OCI-LY1 (cell line): ENCODE results near the gene PER2.

Experiments
- H2AFZ ChIP-seq: fragments of 200-600 bp; sonication (generic), shearing (Covaris generic); 2 replicates; pipeline ENCODE4 v1.6.0; 2014; ENCODE audit warnings: antibody characterized with exemption, mild to moderate bottlenecking, low read length
- H3F3A ChIP-seq: fragments of 200-600 bp; sonication (generic), shearing (Covaris generic); 2 replicates; pipeline ENCODE4 v1.6.0; 2014; ENCODE audit warnings: mild to moderate bottlenecking, antibody characterized with exemption, low read length, moderate library complexity; ENCODE audit not compliant: insufficient read depth
- H3K27ac ChIP-seq: fragments of 200-600 bp; sonication (generic); 2 replicates; pipeline ENCODE4 v1.5.1; 2014; ENCODE audit warnings: low read length, mixed run types, mild to moderate bottlenecking, low read depth; ENCODE audit not compliant: poor library complexity, severe bottlenecking
- H3K27me3 ChIP-seq: fragments of 200-600 bp; sonication (generic); 2 replicates; pipeline ENCODE4 v1.6.0; 2014; ENCODE audit warnings: antibody characterized with exemption, mild to moderate bottlenecking, low read length, moderate library complexity; ENCODE audit not compliant: insufficient read depth
- H3K36me3 ChIP-seq: fragments of 200-600 bp; sonication (generic); 2 replicates; pipeline ENCODE4 v1.6.1; 2014; ENCODE audit warnings: mild to moderate bottlenecking, antibody characterized with exemption, low read length, moderate library complexity, mixed read lengths; ENCODE audit not compliant: insufficient read depth
- H3K4me1 ChIP-seq: fragments of 200-600 bp; sonication (generic); 2 replicates; pipeline ENCODE4 v1.5.1; 2014; ENCODE audit warnings: mild to moderate bottlenecking, low read length, moderate library complexity; ENCODE audit not compliant: insufficient read depth, severe bottlenecking
- H3K4me2 ChIP-seq: fragments of 200-600 bp; sonication (generic), shearing (Covaris generic); 2 replicates; pipeline ENCODE4 v1.6.1; 2014; ENCODE audit warnings: low read length
- H3K4me3 ChIP-seq: fragments of 200-600 bp; sonication (generic); 2 replicates; pipeline ENCODE4 v1.5.1; 2014; ENCODE audit warnings: low read length, low read depth, mild to moderate bottlenecking, mixed read lengths; ENCODE audit not compliant: poor library complexity, severe bottlenecking
- H3K79me2 ChIP-seq: fragments of 200-600 bp; shearing (Covaris generic); 2 replicates; pipeline ENCODE4 v1.6.1; 2016; ENCODE audit warnings: mixed run types, low read length, mixed read lengths; ENCODE audit not compliant: insufficient read depth
- H3K9ac ChIP-seq: fragments of 200-600 bp; sonication (generic), shearing (Covaris generic); 2 replicates; pipeline ENCODE4 v1.6.1; 2014; ENCODE audit warnings: mild to moderate bottlenecking, low read length, mixed read lengths
- H3K9me2 ChIP-seq: fragments of 200-600 bp; sonication (generic), shearing (Covaris generic); 2 replicates; pipeline ENCODE4 v1.6.1; 2014; ENCODE audit warnings: low read depth, mild to moderate bottlenecking, low read length, mixed read lengths
- H3K9me3 ChIP-seq: fragments of 200-600 bp; shearing (Covaris generic); 2 replicates; pipeline ENCODE4 v1.6.1; 2014; ENCODE audit warnings: low read length, mixed read lengths
- H4K20me1 ChIP-seq: fragments of 200-600 bp; sonication (generic), shearing (Covaris generic); 2 replicates; pipeline ENCODE4 v1.6.0; 2016; ENCODE audit warnings: mild to moderate bottlenecking, low read length; ENCODE audit not compliant: insufficient read depth
- CTCF ChIP-seq: fragments of 200-600 bp; sonication (generic), shearing (Covaris generic); IDR thresholded peaks from 2 replicates; pipeline ENCODE4 v1.5.1; 2017; ENCODE audit warnings: mild to moderate bottlenecking, antibody characterized with exemption, low read length, moderate library complexity, mixed read lengths
- EZH2 ChIP-seq: fragments of 200-600 bp; sonication (generic), shearing (Covaris generic); IDR thresholded peaks from 2 replicates; pipeline ENCODE4 v1.8.0; 2017; ENCODE audit warnings: borderline replicate concordance, mixed run types, mild to moderate bottlenecking, antibody characterized with exemption, low read length, moderate library complexity, mixed read lengths

PER2 gene

GRCh38 chr2:238302087-238302486 is 13.7 kb upstream of the PER2 start:
- Histone ChIP-seq H3K36me3 (no peaks in the 10 kb centered on the region), H3K4me2 (no peak overlapping the region), H3K27ac (no peak overlapping the region)

GRCh38 chr2:238299803-238300202 is 11.4 kb upstream of the PER2 start:
- no peak for TF ChIP-seq EZH2
- TF ChIP-seq CTCF = no peak
- no peaks in the 10 kb centered on the region for H3K9me2 ChIP-seq
- H3K27ac ChIP-seq = no peak overlapping the region
- H3K79me2 ChIP-seq = no peaks in the 10 kb centered on the region
- H3K4me3 ChIP-seq = no peak overlapping the region
- no peaks in the 10 kb centered on the region for H3F3A ChIP-seq
- H3K4me1 ChIP-seq = no peaks in the 10 kb centered on the region
- no peaks in the 10 kb centered on the region for H3K9me3 ChIP-seq
- H4K20me1 ChIP-seq = no peaks in the 10 kb centered on the region
- no peaks in the 10 kb centered on the region for H3K36me3 ChIP-seq
- no peak overlapping the region for H2AFZ ChIP-seq
- H3K9ac ChIP-seq = no peak overlapping the region
- H3K4me2 ChIP-seq = no peak overlapping the region
- H3K27me3 ChIP-seq = peaks cover 5% of the 10 kb centered on the region; the same call in 1 of the 2 replicates

More at GRCh38 chr2:238302087-238302486, 13.7 kb upstream of the PER2 start:
- Histone ChIP-seq H3F3A (no peaks in the 10 kb centered on the region), H2AFZ (no peak overlapping the region), H3K27me3 (peaks cover 5% of the 10 kb centered on the region; the same call in 1 of the 2 replicates), H3K9me2 (no peaks in the 10 kb centered on the region), H3K4me1 (peaks cover 13% of the 10 kb centered on the region), H3K79me2 (no peaks in the 10 kb centered on the region), H3K9ac (no peak overlapping the region), H3K9me3 (no peaks in the 10 kb centered on the region), H4K20me1 (no peaks in the 10 kb centered on the region), H3K4me3 (no peak overlapping the region)
- TF ChIP-seq CTCF (no peak), EZH2 (no peak)

- H3F3A ChIP-seq = no peaks in the 10 kb centered on the region
- no peaks in the 10 kb centered on the region for H3K9me2 ChIP-seq
- H3K27ac ChIP-seq = no peak overlapping the region
- no peaks in the 10 kb centered on the region for H3K36me3 ChIP-seq
- H3K79me2 ChIP-seq = no peaks in the 10 kb centered on the region
- no peak overlapping the region for H3K9ac ChIP-seq
- peaks cover 8% of the 10 kb centered on the region; the same call in 1 of the 2 replicates for H3K27me3 ChIP-seq
- no peaks in the 10 kb centered on the region for H4K20me1 ChIP-seq
- no peak overlapping the region for H2AFZ ChIP-seq
- no peaks in the 10 kb centered on the region for H3K9me3 ChIP-seq
- H3K4me2 ChIP-seq = no peak overlapping the region
- no peak for TF ChIP-seq EZH2
- no peak for TF ChIP-seq CTCF
- H3K4me1 ChIP-seq = no peaks in the 10 kb centered on the region
- no peak overlapping the region for H3K4me3 ChIP-seq
Measured at GRCh38 chr2:238296638-238297457, 8.4 kb upstream of the PER2 start.
